OCI-LY1 (cell line): ENCODE measurements around the gene NRP1.

Source experiments
- H2AFZ ChIP-seq: fragments of 200-600 bp; sonication (generic), shearing (Covaris generic); 2 replicates; pipeline ENCODE4 v1.6.0; 2014; ENCODE audit warnings: antibody characterized with exemption, mild to moderate bottlenecking, low read length
- H3F3A ChIP-seq: fragments of 200-600 bp; sonication (generic), shearing (Covaris generic); 2 replicates; pipeline ENCODE4 v1.6.0; 2014; ENCODE audit warnings: mild to moderate bottlenecking, antibody characterized with exemption, low read length, moderate library complexity; ENCODE audit not compliant: insufficient read depth
- H3K27ac ChIP-seq: fragments of 200-600 bp; sonication (generic); 2 replicates; pipeline ENCODE4 v1.5.1; 2014; ENCODE audit warnings: low read length, mixed run types, mild to moderate bottlenecking, low read depth; ENCODE audit not compliant: poor library complexity, severe bottlenecking
- H3K27me3 ChIP-seq: fragments of 200-600 bp; sonication (generic); 2 replicates; pipeline ENCODE4 v1.6.0; 2014; ENCODE audit warnings: antibody characterized with exemption, mild to moderate bottlenecking, low read length, moderate library complexity; ENCODE audit not compliant: insufficient read depth
- H3K36me3 ChIP-seq: fragments of 200-600 bp; sonication (generic); 2 replicates; pipeline ENCODE4 v1.6.1; 2014; ENCODE audit warnings: mild to moderate bottlenecking, antibody characterized with exemption, low read length, moderate library complexity, mixed read lengths; ENCODE audit not compliant: insufficient read depth
- H3K4me1 ChIP-seq: fragments of 200-600 bp; sonication (generic); 2 replicates; pipeline ENCODE4 v1.5.1; 2014; ENCODE audit warnings: mild to moderate bottlenecking, low read length, moderate library complexity; ENCODE audit not compliant: insufficient read depth, severe bottlenecking
- H3K4me2 ChIP-seq: fragments of 200-600 bp; sonication (generic), shearing (Covaris generic); 2 replicates; pipeline ENCODE4 v1.6.1; 2014; ENCODE audit warnings: low read length
- H3K4me3 ChIP-seq: fragments of 200-600 bp; sonication (generic); 2 replicates; pipeline ENCODE4 v1.5.1; 2014; ENCODE audit warnings: low read length, low read depth, mild to moderate bottlenecking, mixed read lengths; ENCODE audit not compliant: poor library complexity, severe bottlenecking
- H3K79me2 ChIP-seq: fragments of 200-600 bp; shearing (Covaris generic); 2 replicates; pipeline ENCODE4 v1.6.1; 2016; ENCODE audit warnings: mixed run types, low read length, mixed read lengths; ENCODE audit not compliant: insufficient read depth
- H3K9ac ChIP-seq: fragments of 200-600 bp; sonication (generic), shearing (Covaris generic); 2 replicates; pipeline ENCODE4 v1.6.1; 2014; ENCODE audit warnings: mild to moderate bottlenecking, low read length, mixed read lengths
- H3K9me2 ChIP-seq: fragments of 200-600 bp; sonication (generic), shearing (Covaris generic); 2 replicates; pipeline ENCODE4 v1.6.1; 2014; ENCODE audit warnings: low read depth, mild to moderate bottlenecking, low read length, mixed read lengths
- H3K9me3 ChIP-seq: fragments of 200-600 bp; shearing (Covaris generic); 2 replicates; pipeline ENCODE4 v1.6.1; 2014; ENCODE audit warnings: low read length, mixed read lengths
- H4K20me1 ChIP-seq: fragments of 200-600 bp; sonication (generic), shearing (Covaris generic); 2 replicates; pipeline ENCODE4 v1.6.0; 2016; ENCODE audit warnings: mild to moderate bottlenecking, low read length; ENCODE audit not compliant: insufficient read depth
- CTCF ChIP-seq: fragments of 200-600 bp; sonication (generic), shearing (Covaris generic); IDR thresholded peaks from 2 replicates; pipeline ENCODE4 v1.5.1; 2017; ENCODE audit warnings: mild to moderate bottlenecking, antibody characterized with exemption, low read length, moderate library complexity, mixed read lengths
- EZH2 ChIP-seq: fragments of 200-600 bp; sonication (generic), shearing (Covaris generic); IDR thresholded peaks from 2 replicates; pipeline ENCODE4 v1.8.0; 2017; ENCODE audit warnings: borderline replicate concordance, mixed run types, mild to moderate bottlenecking, antibody characterized with exemption, low read length, moderate library complexity, mixed read lengths

The NRP1 gene

GRCh38 chr10:33277135-33277536 lies 57.3 kb downstream of the NRP1 start:
- Histone ChIP-seq H3K4me1 (no peaks in the 10 kb centered on the region), H3K9me2 (no peaks in the 10 kb centered on the region), H2AFZ (no peak overlapping the region), H3K4me2 (no peak overlapping the region), H3K36me3 (no peaks in the 10 kb centered on the region), H3K9me3 (no peaks in the 10 kb centered on the region), H3K4me3 (no peak overlapping the region), H3K27ac (no peak overlapping the region), H3K79me2 (no peaks in the 10 kb centered on the region), H3K9ac (no peak overlapping the region), H4K20me1 (no peaks in the 10 kb centered on the region), H3K27me3 (no peaks in the 10 kb centered on the region), H3F3A (no peaks in the 10 kb centered on the region)
- TF ChIP-seq EZH2 (no peak), CTCF (no peak)

- Histone ChIP-seq H3K9me3 (no peaks in the 10 kb centered on the region), H3K9ac (no peak overlapping the region), H2AFZ (no peak overlapping the region), H3K79me2 (no peaks in the 10 kb centered on the region), H3K4me1 (no peaks in the 10 kb centered on the region), H3K27me3 (no peaks in the 10 kb centered on the region), H3K4me2 (no peak overlapping the region), H3K9me2 (no peaks in the 10 kb centered on the region), H3K4me3 (no peak overlapping the region), H3K36me3 (no peaks in the 10 kb centered on the region), H3K27ac (no peak overlapping the region), H4K20me1 (no peaks in the 10 kb centered on the region), H3F3A (no peaks in the 10 kb centered on the region)
- TF ChIP-seq CTCF (no peak), EZH2 (no peak)
Measured at GRCh38 chr10:33276282-33276923, 58.1 kb downstream of the NRP1 start.

- Histone ChIP-seq H3K9ac (no peak overlapping the region), H3K4me2 (no peak overlapping the region), H4K20me1 (no peaks in the 10 kb centered on the region)
Measured at GRCh38 chr10:33274096-33274785, 60.2 kb downstream of the NRP1 start.

More at GRCh38 chr10:33274096-33274785, 60.2 kb downstream of the NRP1 start:
- Histone ChIP-seq H3K27ac (no peak overlapping the region), H3K9me2 (no peaks in the 10 kb centered on the region), H3F3A (no peaks in the 10 kb centered on the region), H3K4me1 (no peaks in the 10 kb centered on the region), H3K36me3 (no peaks in the 10 kb centered on the region), H3K4me3 (no peak overlapping the region), H2AFZ (no peak overlapping the region), H3K27me3 (no peaks in the 10 kb centered on the region), H3K79me2 (no peaks in the 10 kb centered on the region), H3K9me3 (no peaks in the 10 kb centered on the region)
- TF ChIP-seq CTCF (no peak), EZH2 (no peak)
